ENCODE data around the gene FGF19. TPM values are rescaled to one million over a fixed set of nuclear protein-coding genes. Genes with fewer than 3 reads are reported as not detected.

The FGF19 gene
- total RNA-seq, 4 donors from 2014 or later, result not detected

- peaks cover 0 to 53% (median 0%) of the 10 kb centered on the region in 3 donors for H3K36me3 ChIP-seq
Measured at GRCh38 chr11:69671734-69672465, 31.9 kb downstream of the FGF19 start.

DNA sequence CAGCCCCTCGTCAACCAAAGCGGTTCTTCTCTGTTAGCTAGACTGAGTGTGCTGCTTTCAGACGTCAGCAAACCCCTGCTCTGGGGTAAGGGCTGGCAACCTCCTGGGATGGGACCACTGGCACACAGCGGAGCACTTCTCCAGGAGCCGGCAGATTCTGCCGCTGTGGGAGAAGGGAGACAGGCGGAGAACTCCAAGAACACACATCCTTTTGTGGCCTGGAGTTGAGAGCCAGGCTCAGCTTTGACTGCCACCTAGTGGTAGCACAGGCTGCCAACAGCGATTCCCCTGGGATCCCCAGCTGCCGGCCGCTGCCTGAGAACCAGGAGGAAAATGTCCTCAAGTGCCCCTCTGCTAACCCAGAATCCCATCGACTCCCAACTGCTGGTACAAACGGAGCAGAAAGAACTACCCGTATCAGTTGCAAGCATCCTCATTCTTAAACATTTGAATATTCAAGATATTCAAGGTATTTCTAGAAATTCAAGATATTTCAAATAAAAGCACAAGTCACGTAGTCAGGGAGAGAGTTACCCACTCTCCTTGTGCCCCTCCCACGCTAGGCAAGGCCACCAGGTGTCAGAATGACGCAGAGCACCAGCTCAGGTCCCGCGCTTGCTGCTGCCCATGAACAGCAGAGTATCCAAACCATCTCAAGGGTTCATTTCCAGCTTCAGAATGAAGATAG is 33.5 kb downstream of the FGF19 start:
- H3K27ac ChIP-seq, result peak overlapping the region in 3 of 4 donors; percentile 23 to 53 (median 40)
- no peak for DNase-seq
- peaks cover 0 to 69% (median 0%) of the 10 kb centered on the region in 3 donors for H3K36me3 ChIP-seq
- H3K4me1 ChIP-seq, result peaks cover 35 to 72% (median 50%) of the 10 kb centered on the region in 3 donors
- intact Hi-C loops (cut with DNase I), result no loop called here
- TF ChIP-seq, protein P1, sequence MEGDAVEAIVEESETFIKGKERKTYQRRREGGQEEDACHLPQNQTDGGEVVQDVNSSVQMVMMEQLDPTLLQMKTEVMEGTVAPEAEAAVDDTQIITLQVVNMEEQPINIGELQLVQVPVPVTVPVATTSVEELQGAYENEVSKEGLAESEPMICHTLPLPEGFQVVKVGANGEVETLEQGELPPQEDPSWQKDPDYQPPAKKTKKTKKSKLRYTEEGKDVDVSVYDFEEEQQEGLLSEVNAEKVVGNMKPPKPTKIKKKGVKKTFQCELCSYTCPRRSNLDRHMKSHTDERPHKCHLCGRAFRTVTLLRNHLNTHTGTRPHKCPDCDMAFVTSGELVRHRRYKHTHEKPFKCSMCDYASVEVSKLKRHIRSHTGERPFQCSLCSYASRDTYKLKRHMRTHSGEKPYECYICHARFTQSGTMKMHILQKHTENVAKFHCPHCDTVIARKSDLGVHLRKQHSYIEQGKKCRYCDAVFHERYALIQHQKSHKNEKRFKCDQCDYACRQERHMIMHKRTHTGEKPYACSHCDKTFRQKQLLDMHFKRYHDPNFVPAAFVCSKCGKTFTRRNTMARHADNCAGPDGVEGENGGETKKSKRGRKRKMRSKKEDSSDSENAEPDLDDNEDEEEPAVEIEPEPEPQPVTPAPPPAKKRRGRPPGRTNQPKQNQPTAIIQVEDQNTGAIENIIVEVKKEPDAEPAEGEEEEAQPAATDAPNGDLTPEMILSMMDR (IDR thresholded peaks at IDR 0.05), result peak; percentile 84 to 95 (median 92)
- no peak for TF ChIP-seq POLR2A (IDR thresholded peaks at IDR 0.05)
- H3K9me3 ChIP-seq, result no peaks in the 10 kb centered on the region
- no peaks in the 10 kb centered on the region for H3K27me3 ChIP-seq
- 34% methylated on average over 14 to 18 of the region's 18 CpGs for WGBS, 2 donors
- H3K4me3 ChIP-seq, result no peak overlapping the region

More at GRCh38 chr11:69671734-69672465, 31.9 kb downstream of the FGF19 start:
- Histone ChIP-seq H3K27ac (no peak overlapping the region), H3K27me3 (no peaks in the 10 kb centered on the region), H3K4me1 (peaks cover 27 to 68% (median 50%) of the 10 kb centered on the region in 3 donors), H3K9me3 (no peaks in the 10 kb centered on the region), H3K4me3 (no peak overlapping the region)
- 78 to 82% methylated on average over 7 to 10 of the region's 10 CpGs for WGBS, 2 donors
- intact Hi-C loops (cut with DNase I), result no loop called here
- TF ChIP-seq, protein P1 (IDR thresholded peaks at IDR 0.05), result peak in 1 of 6 experiments; percentile 8
- TF ChIP-seq POLR2A (IDR thresholded peaks at IDR 0.05), result no peak
- DNase-seq, result no peak

GRCh38 chr11:69669486-69669885 is 34.3 kb downstream of the FGF19 start:
- intact Hi-C loops (cut with DNase I), result no loop called here
- Histone ChIP-seq H3K36me3 (peaks cover 0 to 77% (median 0%) of the 10 kb centered on the region in 3 donors), H3K27me3 (no peaks in the 10 kb centered on the region), H3K4me3 (no peak overlapping the region), H3K4me1 (peaks cover 33 to 70% (median 49%) of the 10 kb centered on the region in 3 donors), H3K27ac (peak overlapping the region in 1 of 4 donors; percentile 81), H3K9me3 (no peaks in the 10 kb centered on the region)
- 47 to 70% methylated on average over 9 to 19 of the region's 19 CpGs for WGBS, 2 donors
- TF ChIP-seq POLR2A (IDR thresholded peaks at IDR 0.05), result no peak
- TF ChIP-seq, protein P1 (IDR thresholded peaks at IDR 0.05), result no peak
- DNase-seq, result no peak

GRCh38 chr11:69667619-69668604 is 35.9 kb downstream of the FGF19 start:
- Histone ChIP-seq H3K4me1 (peaks cover 22 to 54% (median 35%) of the 10 kb centered on the region in 3 donors), H3K36me3 (peaks cover 0 to 88% (median 0%) of the 10 kb centered on the region in 3 donors), H3K9me3 (no peaks in the 10 kb centered on the region), H3K27ac (peak overlapping the region; percentile 44 to 81 (median 63)), H3K27me3 (no peaks in the 10 kb centered on the region), H3K4me3 (no peak overlapping the region)
- no peak for DNase-seq
- intact Hi-C loops (cut with DNase I), result no loop called here
- WGBS, 2 donors, result 48 to 52% methylated on average over 17 to 22 of the region's 26 CpGs
- TF ChIP-seq, protein P1 (IDR thresholded peaks at IDR 0.05), result no peak
- TF ChIP-seq POLR2A (IDR thresholded peaks at IDR 0.05), result no peak
